Neuronal stem cell (in vitro differentiated cells): Measurements from ENCODE around the gene INTS1.
A peak's percentile ranks its signal among the peaks of the same experiment; 100 is the strongest.

Experiments used
- DNase-seq: peaks from one replicate; pipeline ENCODE4 v3.0.0-alpha.2; 2013; ENCODE audit warnings: low spot score
- H2AFZ ChIP-seq: one replicate; pipeline ENCODE4 v1.6.1; 2013; ENCODE audit warnings: mild to moderate bottlenecking, low read length, inconsistent platforms
- H2AK5ac ChIP-seq: 2 replicates; pipeline ENCODE4 v1.6.1; 2013; ENCODE audit warnings: low read depth, mild to moderate bottlenecking, inconsistent platforms, low read length, moderate library complexity, mixed read lengths
- H2BK120ac ChIP-seq: 2 replicates; pipeline ENCODE4 v1.6.1; 2013; ENCODE audit warnings: low read depth, mild to moderate bottlenecking, inconsistent platforms, low read length, moderate library complexity, mixed read lengths
- H2BK12ac ChIP-seq: one replicate; pipeline ENCODE4 v1.6.1; 2013; ENCODE audit warnings: low read length, inconsistent platforms
- H2BK15ac ChIP-seq: 2 replicates; pipeline ENCODE4 v1.6.1; 2013; ENCODE audit warnings: mild to moderate bottlenecking, low read length, inconsistent platforms, mixed read lengths
- H2BK5ac ChIP-seq: one replicate; pipeline ENCODE4 v1.6.1; 2013; ENCODE audit warnings: inconsistent platforms, mild to moderate bottlenecking, low read length, moderate library complexity
- H3K14ac ChIP-seq: one replicate; pipeline ENCODE4 v1.6.1; 2013; ENCODE audit warnings: low read length, inconsistent platforms
- H3K18ac ChIP-seq: 2 replicates; pipeline ENCODE4 v1.6.1; 2013; ENCODE audit warnings: low read length, inconsistent platforms
- H3K23ac ChIP-seq: 2 replicates; pipeline ENCODE4 v1.6.1; 2013; ENCODE audit warnings: low read depth, mild to moderate bottlenecking, mixed read lengths, low read length, inconsistent platforms; ENCODE audit not compliant: poor library complexity
- H3K27ac ChIP-seq: replicated peaks from 3 replicates; pipeline ENCODE4 v1.5.1; 2013; ENCODE audit warnings: low read length, inconsistent platforms
- H3K27me3 ChIP-seq, 3 experiments: 2 replicates each; pipeline ENCODE4 v1.6.1; 2013; ENCODE audit warnings: low read length in 3 of 3, mild to moderate bottlenecking in 2 of 3, inconsistent platforms in 1 of 3, low read depth in 1 of 3, mixed read lengths in 1 of 3, moderate library complexity in 1 of 3; ENCODE audit not compliant: control insufficient read depth in 3 of 3, insufficient read depth in 3 of 3
- H3K36me3 ChIP-seq, 2 donors: replicated peaks in 1 of 2; 2 replicates each; pipeline ENCODE4 v1.6.1; 2013; ENCODE audit warnings: low read length in 2 of 2; ENCODE audit not compliant: control insufficient read depth in 2 of 2, insufficient read depth in 2 of 2
- H3K4ac ChIP-seq: 2 replicates; pipeline ENCODE4 v1.6.1; 2013; ENCODE audit warnings: inconsistent platforms, mild to moderate bottlenecking, low read length, moderate library complexity
- H3K4me1 ChIP-seq, 2 donors: 1 replicate in 1 of 2; 2 replicates in 1 of 2; pipeline ENCODE4 v1.6.1; 2013; ENCODE audit warnings: low read length in 2 of 2, low read depth in 1 of 2; ENCODE audit not compliant: control insufficient read depth in 2 of 2, insufficient read depth in 1 of 2
- H3K4me2 ChIP-seq: one replicate; pipeline ENCODE4 v1.6.1; 2013; ENCODE audit warnings: mild to moderate bottlenecking, low read length, inconsistent platforms; ENCODE audit not compliant: insufficient read depth, poor library complexity, severe bottlenecking
- H3K4me3 ChIP-seq, 2 donors: 2 replicates each; pipeline ENCODE4 v1.5.1; 2013; ENCODE audit warnings: low read length in 2 of 2, mild to moderate bottlenecking in 2 of 2, inconsistent platforms in 1 of 2, moderate library complexity in 1 of 2
- H3K79me1 ChIP-seq: one replicate; pipeline ENCODE4 v1.6.1; 2013; ENCODE audit warnings: low read depth, mild to moderate bottlenecking, inconsistent platforms, low read length, moderate library complexity
- H3K9ac ChIP-seq: one replicate; pipeline ENCODE4 v1.6.1; 2013; ENCODE audit warnings: mild to moderate bottlenecking, low read depth, low read length, inconsistent platforms; ENCODE audit not compliant: poor library complexity
- H3K9me3 ChIP-seq, 2 donors: replicated peaks in 1 of 2; 2 replicates each; pipeline versions ENCODE3 to v1.6.1; 2013; ENCODE audit warnings: low read length in 2 of 2, mild to moderate bottlenecking in 2 of 2, inconsistent platforms in 1 of 2, low read depth in 1 of 2, mixed read lengths in 1 of 2, moderate library complexity in 1 of 2; ENCODE audit not compliant: control insufficient read depth in 2 of 2, insufficient read depth in 1 of 2
- H4K8ac ChIP-seq: one replicate; pipeline ENCODE4 v1.6.1; 2013; ENCODE audit warnings: low read depth, mild to moderate bottlenecking, inconsistent platforms, low read length, moderate library complexity
- H4K91ac ChIP-seq: one replicate; pipeline ENCODE4 v1.6.1; 2013; ENCODE audit warnings: low read length, low read depth, mild to moderate bottlenecking, inconsistent platforms; ENCODE audit not compliant: poor library complexity
- WGBS, 2 donors: extraction: QIAGEN DNeasy Blood & Tissue Kit; methylation state at CpG; one replicate each; pipeline ENCODE4 v1.1.7; 2013; ENCODE audit warnings: missing lambda C conversion rate in 2 of 2, mixed read lengths in 1 of 2; ENCODE audit not compliant: insufficient read length in 2 of 2, insufficient replicate concordance in 1 of 2; ENCODE audit errors: extremely low coverage in 2 of 2; 5-methylcytosine and 5-hydroxymethylcytosine counted together

Gene INTS1

DNA sequence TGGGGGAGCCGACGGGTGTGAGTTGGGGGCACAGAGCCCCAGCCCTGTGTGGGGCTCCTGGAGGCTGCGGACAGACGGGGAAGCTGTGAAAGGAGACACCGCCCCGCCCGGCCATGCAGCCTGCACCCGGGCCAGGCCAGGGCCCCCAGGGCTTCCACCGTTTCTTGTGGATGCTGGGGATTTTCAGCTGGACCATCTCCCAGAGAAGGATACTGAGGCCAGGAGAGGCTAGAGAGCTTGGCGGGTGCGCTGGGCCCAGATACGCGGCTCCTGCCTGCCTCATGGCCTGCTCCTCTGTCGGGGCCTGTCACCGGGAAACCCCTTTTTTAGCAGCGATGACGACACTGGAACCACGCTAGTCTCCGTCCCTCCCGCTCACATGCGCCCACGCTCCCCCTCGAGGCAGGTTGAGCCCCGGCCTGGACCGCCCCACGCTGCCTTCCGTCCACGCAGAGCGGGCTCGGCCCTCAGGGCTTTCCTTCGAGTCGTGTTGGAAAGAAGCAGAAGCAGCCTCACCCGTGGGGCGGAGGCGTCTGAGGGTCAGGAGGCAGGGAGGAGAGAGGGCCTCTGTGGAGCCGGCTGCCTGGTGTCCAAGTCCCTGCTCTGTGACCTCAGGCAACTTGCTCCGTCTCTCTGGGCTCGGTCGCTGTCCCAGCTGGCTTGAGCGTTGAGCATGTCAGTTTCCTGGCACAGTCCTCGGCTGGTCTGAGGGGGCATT lies 40.1 kb upstream of the INTS1 start:
- Histone ChIP-seq H3K14ac (peak overlapping the region; percentile 17), H3K9ac (peak overlapping the region; percentile 9), H3K18ac (no peak overlapping the region), H2AK5ac (peak overlapping the region; percentile 61), H2AFZ (no peak overlapping the region), H3K4ac (no peak overlapping the region), H3K23ac (no peak overlapping the region), H3K4me2 (no peak overlapping the region), H3K9me3 (peaks cover 0 to 3% of the 10 kb centered on the region in 2 donors), H2BK5ac (peak overlapping the region; percentile 53), H3K4me1 (peaks cover 0 to 4% of the 10 kb centered on the region in 2 donors), H3K79me1 (peaks cover 9% of the 10 kb centered on the region), H2BK12ac (no peak overlapping the region), H2BK120ac (no peak overlapping the region), H4K8ac (no peak overlapping the region), H4K91ac (no peak overlapping the region), H2BK15ac (peak overlapping the region; percentile 33), H3K36me3 (peaks cover 0 to 4% of the 10 kb centered on the region in 2 donors), H3K27ac (no peak overlapping the region), H3K4me3 (no peak overlapping the region), H3K27me3 (peaks cover 0 to 6% (median 3%) of the 10 kb centered on the region in 3 experiments)
- WGBS, 2 donors: no CpG with 5 or more reads among the region's 41 CpGs
- no peak for DNase-seq

DNA sequence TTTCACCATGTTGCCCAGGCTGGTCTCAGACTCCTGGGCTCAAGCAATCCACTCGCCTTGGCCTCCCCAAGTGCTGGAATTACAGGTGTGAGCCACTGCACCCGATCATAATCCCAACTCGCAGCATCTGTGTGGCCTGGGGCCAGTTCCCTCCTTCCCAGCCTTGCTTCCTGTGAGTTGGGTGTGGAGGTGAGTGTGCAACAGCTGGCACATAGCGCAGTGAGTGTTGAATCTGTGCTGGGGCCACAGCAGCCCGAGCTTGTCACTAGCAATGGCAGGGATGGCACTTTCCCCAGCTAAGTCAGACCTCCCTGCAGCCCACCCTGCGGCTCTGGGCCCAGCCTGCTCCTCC lies 39.6 kb upstream of the INTS1 start:
- peak overlapping the region; percentile 57 for H3K18ac ChIP-seq
- H3K9ac ChIP-seq: peak overlapping the region; percentile 50
- H2BK120ac ChIP-seq: no peak overlapping the region
- H4K91ac ChIP-seq: no peak overlapping the region
- no peak overlapping the region for H3K23ac ChIP-seq
- no peak overlapping the region for H3K14ac ChIP-seq
- H2BK12ac ChIP-seq: peak overlapping the region; percentile 58
- peak overlapping the region in 1 of 2 donors; percentile 54 for H3K4me3 ChIP-seq
- H3K9me3 ChIP-seq: no peaks in the 10 kb centered on the region
- H2BK5ac ChIP-seq: no peak overlapping the region
- no peak overlapping the region for H3K4me2 ChIP-seq
- no peak overlapping the region for H2AFZ ChIP-seq
- H3K79me1 ChIP-seq: peaks cover 10% of the 10 kb centered on the region
- peaks cover under 1 to 9% of the 10 kb centered on the region in 2 donors for H3K4me1 ChIP-seq
- H2BK15ac ChIP-seq: no peak overlapping the region
- H3K27me3 ChIP-seq: peaks cover 0 to 3% (median 0%) of the 10 kb centered on the region in 3 experiments
- WGBS, 2 donors: no CpG with 5 or more reads among the region's 6 CpGs
- H3K4ac ChIP-seq: no peak overlapping the region
- H3K27ac ChIP-seq: no peak overlapping the region
- peaks cover 0 to 6% of the 10 kb centered on the region in 2 donors for H3K36me3 ChIP-seq
- H4K8ac ChIP-seq: no peak overlapping the region
- DNase-seq: no peak
- peak overlapping the region; percentile 83 for H2AK5ac ChIP-seq

DNA sequence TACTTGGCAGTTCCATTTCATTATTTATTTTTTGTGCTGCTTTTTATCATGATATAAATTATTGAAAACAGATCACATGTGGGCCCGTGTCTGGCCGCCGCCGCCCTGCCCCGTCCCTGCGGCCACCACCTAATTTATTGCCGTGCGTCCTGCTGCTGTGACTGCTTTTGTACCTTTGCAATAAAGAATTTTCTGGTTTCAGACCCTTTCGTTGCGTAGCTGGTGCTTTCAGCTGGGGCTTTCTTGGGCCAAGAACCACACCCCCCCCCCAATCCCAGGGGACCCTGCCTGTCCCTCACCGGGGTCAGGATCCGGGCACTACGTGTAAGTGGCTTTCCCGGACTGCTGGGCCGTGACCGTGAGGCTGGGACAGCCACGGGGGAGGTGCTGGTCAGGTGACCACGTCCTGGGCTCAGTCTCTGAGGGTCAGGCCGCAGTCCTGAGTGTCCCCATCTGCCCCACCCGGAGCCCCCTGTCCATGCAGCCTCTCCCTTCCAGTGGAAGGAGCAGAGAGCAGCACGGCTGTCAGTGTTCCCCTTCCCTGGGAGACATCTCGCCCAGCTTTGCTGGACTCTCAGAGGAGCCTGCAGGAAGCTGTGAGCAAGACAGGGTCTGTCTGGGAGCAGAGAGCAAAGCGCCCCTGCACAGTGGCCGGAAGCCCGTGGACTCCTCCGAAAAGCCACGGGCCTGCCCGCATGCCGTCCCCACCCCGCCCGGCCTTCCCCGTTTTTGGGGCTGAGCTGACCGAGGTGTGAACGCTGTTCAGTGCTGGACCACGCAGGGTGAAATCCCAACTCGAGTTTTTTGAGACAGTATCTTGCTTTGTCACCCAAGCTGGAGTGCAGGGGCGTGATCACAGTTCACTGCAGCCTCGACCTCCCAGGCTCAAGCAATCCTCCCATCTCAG lies 38.9 kb upstream of the INTS1 start:
- peak overlapping the region; percentile 56 for H2AK5ac ChIP-seq
- no peak overlapping the region for H2BK5ac ChIP-seq
- H3K4ac ChIP-seq: no peak overlapping the region
- H3K4me1 ChIP-seq: peaks cover 5 to 15% of the 10 kb centered on the region in 2 donors
- WGBS, 2 donors: no CpG with 5 or more reads among the region's 38 CpGs
- H3K14ac ChIP-seq: no peak overlapping the region
- H4K8ac ChIP-seq: no peak overlapping the region
- H3K9me3 ChIP-seq: no peaks in the 10 kb centered on the region
- peaks cover 0 to 6% of the 10 kb centered on the region in 2 donors for H3K36me3 ChIP-seq
- no peak overlapping the region for H3K4me2 ChIP-seq
- H3K23ac ChIP-seq: no peak overlapping the region
- H2AFZ ChIP-seq: no peak overlapping the region
- H3K18ac ChIP-seq: peak overlapping the region; percentile 38
- peaks cover 10% of the 10 kb centered on the region for H3K79me1 ChIP-seq
- no peak overlapping the region for H4K91ac ChIP-seq
- peaks cover 0 to under 1% (median 0%) of the 10 kb centered on the region in 3 experiments for H3K27me3 ChIP-seq
- H3K9ac ChIP-seq: no peak overlapping the region
- no peak overlapping the region for H3K27ac ChIP-seq
- H2BK120ac ChIP-seq: no peak overlapping the region
- DNase-seq: no peak
- no peak overlapping the region for H3K4me3 ChIP-seq
- H2BK15ac ChIP-seq: no peak overlapping the region
- H2BK12ac ChIP-seq: no peak overlapping the region

DNA sequence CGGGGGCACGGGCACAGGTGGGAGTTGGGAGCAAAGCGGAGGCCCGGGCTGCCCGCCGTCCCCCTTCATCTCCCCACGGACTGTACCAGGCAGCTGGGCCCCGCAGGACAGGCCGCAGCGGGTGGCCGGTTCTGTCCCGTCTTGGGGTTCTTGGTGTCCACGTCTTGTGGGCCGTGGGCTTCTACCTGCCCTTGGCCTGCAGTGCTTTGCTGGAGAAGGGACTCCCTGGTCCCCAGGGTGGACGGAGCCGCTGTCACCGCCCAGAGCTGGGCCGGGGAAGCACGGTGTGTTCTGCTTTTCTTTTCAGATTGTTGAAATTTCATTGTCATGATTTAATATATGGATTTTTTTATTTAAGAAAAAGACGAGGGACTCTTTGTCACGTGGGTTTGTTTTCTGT lies 38.1 kb upstream of the INTS1 start:
- H3K18ac ChIP-seq: no peak overlapping the region
- H3K23ac ChIP-seq: no peak overlapping the region
- no peak overlapping the region for H4K91ac ChIP-seq
- no peak for DNase-seq
- H3K36me3 ChIP-seq: peaks cover 0 to 6% of the 10 kb centered on the region in 2 donors
- no peak overlapping the region for H2AK5ac ChIP-seq
- WGBS, 2 donors: no CpG with 5 or more reads among the region's 21 CpGs
- no peaks in the 10 kb centered on the region for H3K9me3 ChIP-seq
- peak overlapping the region; percentile 53 for H2BK5ac ChIP-seq
- H3K9ac ChIP-seq: no peak overlapping the region
- H2AFZ ChIP-seq: no peak overlapping the region
- no peaks in the 10 kb centered on the region for H3K27me3 ChIP-seq
- H2BK15ac ChIP-seq: no peak overlapping the region
- H2BK120ac ChIP-seq: no peak overlapping the region
- no peak overlapping the region for H3K4me2 ChIP-seq
- peaks cover 11 to 22% of the 10 kb centered on the region in 2 donors for H3K4me1 ChIP-seq
- H2BK12ac ChIP-seq: no peak overlapping the region
- no peak overlapping the region for H3K4me3 ChIP-seq
- H4K8ac ChIP-seq: no peak overlapping the region
- H3K14ac ChIP-seq: no peak overlapping the region
- H3K79me1 ChIP-seq: peaks cover 10% of the 10 kb centered on the region
- no peak overlapping the region for H3K4ac ChIP-seq
- no peak overlapping the region for H3K27ac ChIP-seq
